Erythroblast (primary cell): ENCODE results near the gene ITPR3.

Experiments
- GATA1 ChIP-seq: IDR thresholded peaks from 2 replicates; pipeline ENCODE4 v1.6.1; 2011; ENCODE audit warnings: low read depth, mild to moderate bottlenecking, control low read depth, low read length, moderate library complexity
- POLR2A ChIP-seq: IDR thresholded peaks from 2 replicates; pipeline ENCODE4 v1.6.1; 2011; ENCODE audit warnings: mild to moderate bottlenecking, low read length

- TF ChIP-seq POLR2A (no peak), GATA1 (no peak)
Observed at GRCh38 chr6:33654831-33655554, 33.9 kb downstream of the ITPR3 start.
